ENCODE results near the gene RASGEF1C.
"Not testable (repeated sequence)": the region's sequence is repeated elsewhere in the genome, so short reads cannot be mapped to it uniquely, and the experiment has no call there.

RASGEF1C gene

DNA sequence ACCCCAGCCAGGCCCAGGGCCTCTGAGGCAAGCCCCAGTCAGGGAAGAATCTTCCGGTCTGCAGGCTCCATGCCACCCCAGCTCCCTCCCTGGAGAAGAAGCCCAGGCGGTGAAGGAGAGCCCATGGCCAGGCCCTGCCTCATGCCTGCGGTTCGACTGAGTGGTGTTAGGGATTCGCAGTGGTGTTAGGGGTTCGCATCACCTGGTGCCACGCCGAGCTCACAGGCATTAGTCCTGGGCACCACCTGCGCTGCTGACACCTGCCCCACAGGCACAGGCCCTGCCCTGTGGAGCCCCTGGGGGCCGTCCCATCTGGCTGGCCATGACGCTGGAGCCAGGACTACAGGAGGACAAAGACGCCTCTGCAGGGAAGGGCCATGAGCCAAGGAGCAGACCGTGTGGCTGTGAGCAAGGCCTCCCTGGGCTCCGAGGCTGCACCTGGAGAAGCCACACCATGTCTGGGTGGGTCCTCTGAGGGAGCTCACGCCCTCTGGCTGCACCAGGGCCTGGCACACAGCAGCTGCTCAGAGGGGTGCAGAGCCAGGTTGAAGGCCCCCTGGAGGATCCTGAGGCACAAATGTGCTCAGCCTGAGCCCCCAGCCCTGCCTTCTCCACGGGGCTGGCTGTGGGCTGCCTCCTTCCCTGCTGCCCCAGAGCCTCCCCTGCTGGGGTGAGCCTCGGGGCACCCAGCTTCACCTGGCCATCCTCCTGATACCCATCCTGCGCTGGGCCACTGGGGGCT lies 109.8 kb downstream of the RASGEF1C start:
- no peak for DNase-seq

DNA sequence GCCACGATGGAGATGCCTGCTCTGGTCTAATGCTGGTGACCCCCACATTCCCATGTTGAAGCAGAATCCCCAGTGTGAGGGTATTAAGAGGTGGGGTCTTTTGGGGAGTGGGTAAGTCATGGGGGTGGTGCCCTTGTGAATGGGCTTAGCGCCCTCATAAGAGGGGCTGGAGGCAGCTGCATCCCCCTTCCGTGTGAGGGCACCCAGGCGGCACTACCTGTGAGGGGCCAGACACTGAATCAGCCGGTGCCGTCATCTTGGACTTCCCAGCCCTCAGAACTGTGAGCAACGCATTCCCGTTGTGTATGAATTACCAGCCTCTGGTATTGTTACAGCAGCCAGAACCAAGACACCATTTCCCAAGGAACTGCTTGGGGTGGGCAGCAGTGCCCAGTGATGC lies 110.5 kb downstream of the RASGEF1C start:
- DNase-seq, result no peak

DNA sequence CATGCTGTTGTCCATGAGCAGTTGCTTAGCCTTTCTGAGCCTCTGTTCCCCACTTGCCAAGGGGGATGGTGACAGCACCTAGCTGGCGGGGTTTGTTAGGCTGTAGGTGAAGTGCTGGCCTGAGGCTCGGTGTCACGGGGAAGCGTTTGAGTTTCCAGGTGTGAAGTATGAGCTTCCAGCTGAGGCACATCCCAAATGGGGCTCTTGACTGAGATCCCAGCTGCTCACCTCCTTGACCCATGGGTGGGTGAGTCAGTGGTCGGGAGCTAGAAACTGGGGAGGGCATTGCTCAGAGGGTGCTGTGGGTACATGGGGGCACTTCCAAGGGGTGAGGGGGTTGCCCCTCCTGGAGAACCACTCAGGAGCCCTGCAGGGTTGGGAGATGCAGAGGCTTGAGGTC lies 111.1 kb downstream of the RASGEF1C start:
- DNase-seq, result no peak

DNA sequence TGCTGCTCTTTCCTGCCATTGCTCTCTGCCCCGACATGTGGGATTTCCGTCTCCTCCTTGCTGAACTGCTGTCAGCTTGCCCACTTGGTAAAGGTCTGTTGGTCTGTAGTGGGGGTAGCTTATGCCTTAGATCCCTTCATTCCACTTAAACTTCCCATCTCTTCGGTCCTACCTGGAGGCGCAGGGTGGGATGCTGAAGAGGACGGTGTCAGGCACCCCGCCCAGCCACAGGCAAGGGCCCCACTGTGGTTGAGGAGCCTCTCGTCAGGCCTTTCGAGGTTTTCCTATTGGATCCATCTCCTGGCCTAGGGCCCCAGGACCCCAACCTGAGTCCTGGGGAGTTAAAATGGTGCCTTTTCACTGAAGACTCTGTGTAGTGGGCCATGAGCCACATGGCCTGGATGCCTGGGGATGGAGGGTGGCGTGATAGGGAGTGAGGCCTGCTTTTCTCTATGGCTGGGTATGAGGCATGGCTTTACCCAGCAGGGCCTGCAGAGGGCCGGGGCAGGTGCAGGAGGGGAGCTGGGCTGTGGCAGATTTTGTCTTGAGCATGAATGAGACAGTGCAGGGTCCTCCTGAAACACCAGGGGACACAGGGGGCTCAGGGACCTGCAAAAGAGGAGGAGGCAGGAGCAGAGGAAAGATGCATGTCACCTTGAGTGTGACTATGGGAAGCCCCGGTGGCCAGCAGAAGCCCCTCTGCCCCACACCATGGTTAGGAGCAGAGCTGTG lies 111.7 kb downstream of the RASGEF1C start:
- DNase-seq, result no peak

DNA sequence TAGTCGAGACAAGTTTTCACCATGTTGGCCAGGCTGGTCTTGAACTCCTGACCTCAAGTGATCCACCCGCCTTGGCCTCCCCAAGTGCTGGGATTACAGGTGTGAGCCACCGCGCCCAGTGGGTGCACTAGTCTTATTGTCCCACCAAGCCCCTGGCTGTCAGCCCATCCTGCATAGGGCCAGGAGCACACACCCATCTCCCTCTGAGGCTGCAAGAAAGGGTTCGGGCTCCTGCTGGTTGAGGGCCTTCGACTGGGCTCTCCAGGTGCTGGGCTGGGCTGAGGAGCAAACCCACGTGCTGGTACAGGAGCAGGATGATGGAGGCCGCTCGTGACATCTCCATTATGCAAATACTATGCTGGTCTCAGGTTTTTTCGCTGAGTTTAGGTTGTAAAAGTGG lies 112.4 kb downstream of the RASGEF1C start:
- DNase-seq, result no peak

DNA sequence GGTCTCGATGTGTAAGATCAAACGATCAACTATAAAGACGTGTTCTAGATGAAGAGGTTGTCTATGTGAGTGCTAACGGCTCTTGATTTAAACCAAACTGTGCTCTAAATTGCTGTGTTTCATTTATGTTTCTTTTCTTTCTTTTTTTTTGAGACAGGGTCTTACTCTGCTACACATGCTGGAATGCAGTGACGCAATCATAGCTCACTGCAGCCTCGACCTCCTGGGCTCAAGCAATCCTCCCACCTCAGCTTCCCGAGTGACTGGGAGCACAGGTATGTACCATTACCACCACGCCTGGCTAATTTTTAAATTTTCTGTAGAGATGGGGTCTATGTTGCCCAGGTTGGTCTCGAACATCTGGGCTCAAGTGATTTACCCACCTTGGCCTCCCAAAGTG lies 113.5 kb downstream of the RASGEF1C start:
- DNase-seq, result no peak

DNA sequence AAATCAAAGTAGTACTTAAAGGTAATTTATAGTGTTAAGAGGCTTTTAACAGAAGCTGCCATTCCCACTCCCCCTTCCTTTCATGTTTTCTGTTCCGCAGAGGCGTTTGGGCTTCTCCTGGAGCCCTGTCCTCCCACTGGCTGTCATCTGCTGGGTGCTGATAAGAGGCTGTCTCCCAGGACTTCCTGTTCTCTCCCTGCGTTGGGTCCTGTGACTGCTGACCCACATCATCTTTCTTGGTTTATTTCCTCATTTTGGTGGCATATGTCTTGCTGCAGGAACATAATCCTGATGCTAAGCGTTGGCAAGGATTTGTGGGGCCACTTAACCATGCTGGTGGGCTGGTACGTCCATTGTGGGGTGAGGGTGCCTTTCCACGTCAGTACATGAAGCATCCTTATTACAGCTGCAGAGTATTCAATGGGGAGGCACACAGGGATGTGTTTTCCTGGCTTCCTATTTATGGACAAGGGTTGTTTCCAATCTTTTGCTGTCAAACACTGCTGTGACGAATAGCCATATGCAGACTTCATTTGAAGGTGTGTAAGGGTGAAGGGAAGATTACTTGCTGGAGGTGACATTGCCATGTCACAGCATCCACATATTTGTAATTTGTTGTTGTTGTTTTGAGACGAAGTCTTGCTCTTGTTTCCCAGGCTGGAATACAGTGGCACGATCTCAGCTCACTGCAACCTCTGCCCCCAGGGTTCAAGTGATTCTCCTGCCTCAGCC lies 115.2 kb downstream of the RASGEF1C start:
- no peak for DNase-seq

DNA sequence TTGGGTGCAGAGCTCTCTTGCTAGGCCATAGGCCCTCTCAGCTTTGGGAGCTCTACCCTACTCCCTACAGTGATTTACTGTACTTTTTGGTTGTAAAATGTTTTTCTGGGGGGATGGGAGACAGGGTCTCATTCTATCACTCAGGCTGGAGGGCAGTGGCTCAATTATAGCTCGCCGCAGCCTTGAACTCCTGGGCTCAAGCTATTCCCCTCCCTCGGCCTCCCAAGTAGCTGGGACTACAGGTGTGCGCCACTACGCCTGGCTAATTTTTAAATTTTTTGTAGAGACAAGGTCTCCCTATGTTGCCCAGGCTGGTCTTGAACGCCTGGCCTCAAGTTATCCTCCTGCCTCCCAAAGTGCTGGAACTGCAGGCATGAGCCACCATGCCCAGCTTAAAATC lies 115.8 kb downstream of the RASGEF1C start:
- DNase-seq, result no peak

DNA sequence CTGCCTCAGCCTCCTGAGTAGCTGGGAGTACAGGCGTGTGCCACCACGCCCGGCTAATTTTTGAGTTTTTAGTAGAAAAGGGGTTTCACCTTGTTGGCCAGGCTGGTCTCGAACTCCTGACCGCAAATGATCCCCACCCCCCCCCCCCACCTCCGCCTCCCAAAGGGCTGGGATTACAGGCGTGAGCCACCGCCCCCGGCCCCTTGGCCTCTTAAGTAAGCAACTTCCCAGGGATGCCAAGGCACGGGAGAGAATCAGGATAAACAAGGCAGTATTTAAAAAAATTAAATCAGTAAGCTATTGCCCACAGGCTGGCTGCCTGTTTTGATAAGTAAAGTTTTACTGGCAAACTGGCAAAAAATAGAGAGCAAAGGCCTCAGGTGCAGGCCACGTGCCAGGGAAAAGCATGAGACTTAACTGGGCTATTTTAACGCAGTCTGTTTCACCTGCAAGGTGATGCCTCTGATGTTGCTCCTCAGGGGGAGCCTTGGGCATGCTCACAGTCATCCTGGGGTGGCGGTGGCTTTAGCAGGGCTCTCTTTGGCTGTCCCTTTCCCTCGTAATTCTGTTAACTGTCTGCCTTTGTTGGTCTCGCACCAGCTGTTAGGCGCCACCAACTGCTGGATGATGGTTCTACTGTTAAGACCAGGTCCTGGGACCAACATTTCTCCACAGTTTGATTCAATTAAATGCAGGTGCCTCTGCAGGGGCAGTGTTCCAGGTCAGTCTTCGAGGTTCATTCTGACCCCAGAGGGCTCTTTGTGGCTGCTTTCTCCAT lies 118.1 kb downstream of the RASGEF1C start:
- peak; percentile 57 for DNase-seq

DNA sequence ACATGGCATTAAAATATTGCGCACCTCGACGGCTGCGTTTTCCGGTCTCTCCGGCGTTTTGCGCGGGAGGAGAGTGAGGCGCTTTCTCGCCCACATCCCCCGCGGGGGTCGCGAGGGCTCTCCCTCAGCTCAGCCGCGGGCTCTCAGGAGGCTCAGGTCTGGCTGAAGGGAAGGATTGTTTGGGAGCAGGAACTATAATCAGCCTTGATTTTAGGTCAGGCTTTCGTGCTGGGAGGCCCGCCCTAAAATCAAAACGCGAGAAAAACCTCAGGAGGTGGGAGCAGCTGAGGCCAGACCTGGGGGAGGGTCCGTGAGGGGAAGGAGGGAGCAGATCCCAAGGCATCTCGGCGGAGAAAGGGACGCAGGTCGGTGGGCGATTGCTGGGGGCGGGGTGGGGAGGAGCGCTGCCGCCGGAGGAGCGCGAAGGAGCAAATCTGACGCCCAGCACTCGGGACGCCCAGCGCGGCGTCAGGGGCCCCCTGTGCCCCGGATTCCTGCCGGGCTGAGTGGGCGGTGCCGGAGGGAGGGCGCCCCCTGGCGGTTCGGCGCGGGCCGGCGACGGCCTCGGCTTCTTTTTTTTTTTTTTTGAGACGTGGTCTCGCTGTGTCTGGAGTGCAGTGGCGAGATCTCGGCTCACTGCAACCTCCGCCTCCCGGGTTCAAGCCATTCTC lies 118.8 kb downstream of the RASGEF1C start:
- peak; percentile 21 for DNase-seq

DNA sequence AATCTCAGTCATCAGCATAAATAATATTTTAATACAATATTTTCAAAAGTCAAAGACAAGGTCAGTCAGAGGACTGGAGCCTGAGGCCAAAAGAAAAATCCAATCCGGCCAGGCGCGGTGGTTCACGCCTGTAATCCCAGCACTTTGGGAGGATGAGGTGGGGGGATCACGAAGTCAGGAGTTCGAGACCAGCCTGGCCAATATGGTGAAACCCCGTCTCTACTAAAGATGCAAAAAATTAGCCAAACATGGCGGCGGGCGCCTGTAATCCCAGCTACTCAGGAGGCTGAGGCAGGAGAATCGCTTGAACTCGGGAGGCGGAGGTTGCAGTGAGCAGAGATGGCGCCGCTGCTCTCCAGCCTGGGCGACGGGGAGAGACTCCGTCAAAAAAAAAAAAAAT lies 119.4 kb downstream of the RASGEF1C start:
- DNase-seq, result not testable (repeated sequence)

DNA sequence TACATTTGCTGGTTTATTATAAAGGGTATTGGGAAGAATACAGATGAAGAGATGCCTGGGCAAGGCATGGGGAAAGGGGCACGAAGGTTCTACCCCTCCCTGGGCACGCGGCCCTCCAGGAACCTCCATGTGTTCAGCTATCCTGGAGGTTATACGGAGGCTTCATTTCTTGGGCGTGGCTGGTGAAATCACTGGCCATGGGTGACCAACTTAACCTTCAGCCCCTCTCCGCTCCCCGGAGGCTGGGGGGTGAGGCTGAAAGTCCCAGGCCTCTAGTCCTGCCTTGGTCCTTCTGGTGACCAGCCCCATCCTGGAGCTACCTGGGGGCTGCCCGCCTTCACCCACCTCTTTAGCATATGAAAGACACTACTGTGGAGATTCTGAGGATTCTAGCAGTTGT lies 120.5 kb downstream of the RASGEF1C start:
- DNase-seq, result no peak

DNA sequence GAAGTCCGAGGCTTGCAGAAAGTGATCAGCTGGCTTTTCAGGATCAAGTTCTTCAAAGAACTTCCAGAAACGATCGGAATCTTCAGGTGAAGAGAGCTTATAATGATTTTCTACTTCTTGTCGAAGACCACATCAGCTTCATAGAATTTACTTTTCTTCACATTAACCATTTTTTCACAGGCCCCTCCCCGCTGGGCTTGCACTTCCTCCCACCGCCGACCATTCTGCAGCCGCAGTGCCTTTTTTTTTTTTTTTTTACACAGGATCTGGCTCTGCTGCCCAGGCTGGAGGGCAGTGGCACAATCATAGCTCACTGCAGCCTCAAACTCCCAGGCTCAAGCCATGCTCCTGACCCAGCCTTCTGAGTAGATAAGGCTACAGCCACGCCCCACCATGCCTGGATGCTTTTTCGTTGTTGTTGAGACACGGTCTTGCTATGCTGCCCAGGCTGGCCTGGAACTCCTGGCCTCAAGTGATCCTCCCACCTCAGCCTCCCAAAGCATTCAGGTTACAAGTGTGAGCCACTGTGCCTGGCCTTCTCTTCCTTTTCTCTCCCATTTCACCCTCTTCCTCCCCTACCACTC lies 122.1 kb downstream of the RASGEF1C start:
- DNase-seq, result no peak

DNA sequence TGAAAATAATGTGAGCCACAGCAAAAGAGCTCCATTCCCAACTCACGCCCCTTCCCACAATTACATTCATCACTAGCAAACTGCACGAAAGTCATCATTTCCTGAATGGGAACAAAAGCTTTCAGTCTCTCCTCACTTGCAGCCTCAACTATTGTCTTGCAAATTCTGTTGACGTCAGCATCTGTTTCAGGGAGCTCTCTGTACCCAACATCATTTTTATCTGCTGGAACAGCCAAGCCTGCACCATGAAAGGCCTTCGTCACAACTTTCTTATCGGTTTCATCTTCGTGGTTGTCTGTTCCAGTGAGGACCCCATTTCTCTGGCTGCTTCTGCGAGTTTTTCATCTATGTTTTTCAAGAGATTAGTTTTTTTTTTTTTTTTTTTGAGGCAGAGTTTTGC lies 123.2 kb downstream of the RASGEF1C start:
- no peak for DNase-seq

DNA sequence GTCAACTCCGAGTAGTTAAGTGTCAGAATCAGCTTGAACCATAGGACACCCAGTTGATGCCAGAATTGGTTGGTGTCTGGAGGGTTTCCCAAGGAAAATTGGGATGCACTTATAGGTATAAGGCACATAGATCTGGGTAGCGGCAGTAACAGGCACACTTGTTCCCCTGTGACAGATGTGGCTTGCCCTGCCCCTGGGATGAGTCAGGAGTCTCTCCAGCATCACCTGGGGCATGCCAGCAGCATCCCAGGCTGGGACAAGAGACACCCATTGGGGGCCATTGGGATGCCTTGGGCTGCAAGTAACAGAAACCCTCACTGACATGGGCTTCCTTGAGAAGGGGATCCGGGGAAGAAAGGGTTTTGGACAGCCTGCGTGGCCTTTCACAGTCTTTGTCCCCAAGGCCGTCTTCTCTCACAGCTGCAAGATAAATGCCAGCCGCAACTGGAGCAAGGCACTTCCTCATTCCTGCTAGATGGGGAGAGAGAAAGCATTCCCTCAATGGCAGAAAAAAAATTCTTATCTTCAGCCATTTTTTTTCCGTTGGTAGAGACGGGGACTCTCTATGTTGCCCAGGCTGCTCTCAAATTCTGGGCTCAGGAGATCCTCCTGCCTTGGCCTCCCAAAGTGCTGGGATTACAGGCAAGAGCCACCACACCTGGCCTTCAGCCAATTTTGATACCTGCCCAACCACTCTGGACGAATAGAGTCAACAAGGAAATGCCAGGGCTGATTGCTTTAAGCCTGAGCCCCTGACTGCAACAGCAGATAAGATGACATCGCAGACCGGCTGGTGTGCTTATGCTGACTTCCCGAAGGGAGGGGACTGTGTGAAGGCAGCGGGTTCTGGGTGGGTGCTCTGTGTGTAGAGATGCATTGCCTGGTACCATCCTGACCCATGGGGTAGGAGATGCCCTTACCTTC lies 124.1 kb downstream of the RASGEF1C start:
- peak; percentile 26 for DNase-seq

DNA sequence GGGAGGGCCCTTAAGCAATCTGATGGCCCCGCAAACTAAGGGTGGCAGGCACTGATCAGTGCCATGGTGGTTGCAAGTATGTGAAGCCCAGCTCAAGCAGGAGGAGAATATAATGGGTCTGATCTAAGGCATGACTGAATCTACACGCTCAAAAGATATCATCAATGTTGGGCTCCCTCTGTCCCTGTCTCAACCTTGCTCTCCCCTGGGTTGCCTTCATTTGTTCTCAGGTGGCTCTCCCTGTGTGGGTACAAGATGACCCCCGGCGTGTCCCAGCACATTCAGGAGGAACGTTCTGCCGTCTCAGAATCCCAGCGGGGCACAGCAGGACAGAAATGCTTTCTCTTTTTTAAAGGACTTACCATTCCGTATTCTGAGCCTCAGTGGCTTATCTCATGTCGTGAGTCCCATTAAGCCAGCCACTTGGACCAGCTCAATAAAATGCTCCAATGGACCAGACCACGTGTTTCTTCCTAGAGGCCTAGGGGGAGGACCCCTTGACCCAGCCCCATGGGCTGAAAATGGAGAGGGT lies 125.4 kb downstream of the RASGEF1C start:
- no peak for DNase-seq

DNA sequence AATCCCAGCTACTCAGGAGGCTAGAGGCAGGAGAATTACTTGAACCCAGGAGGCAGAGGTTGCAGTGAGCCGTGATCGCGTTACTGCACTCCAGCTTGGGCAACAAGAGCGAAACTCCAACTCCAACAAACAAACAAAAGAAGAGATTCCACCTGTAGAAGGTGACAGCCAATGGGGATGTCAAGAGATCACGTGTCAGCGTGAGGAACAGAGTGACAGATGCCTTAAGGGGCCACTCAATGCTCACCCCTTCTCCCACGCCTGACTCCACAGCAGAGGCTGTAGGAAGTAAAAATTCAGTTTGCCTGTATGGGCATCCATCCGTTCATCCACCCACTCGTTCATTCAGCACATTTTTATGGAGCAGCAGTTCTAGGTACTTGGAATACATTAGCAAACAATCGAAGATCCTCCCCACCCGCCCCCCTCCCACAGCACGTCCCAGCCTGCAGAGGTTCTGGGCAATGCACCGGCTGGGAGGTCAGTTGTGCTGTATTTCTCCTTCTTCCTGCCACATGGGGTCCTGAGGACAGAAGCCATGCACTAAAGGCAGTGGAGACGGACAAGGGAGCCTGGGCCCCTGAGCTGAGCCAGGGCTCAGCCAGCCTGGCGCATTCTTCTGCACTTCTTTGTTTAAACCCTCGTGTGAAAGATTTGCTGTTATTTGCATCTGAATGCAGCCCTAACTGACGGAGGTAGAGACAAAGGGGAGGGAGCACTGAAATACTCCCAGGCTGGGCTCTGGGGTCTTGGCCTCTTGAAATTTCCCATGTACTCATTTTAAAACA lies 126.2 kb downstream of the RASGEF1C start:
- no peak for DNase-seq

DNA sequence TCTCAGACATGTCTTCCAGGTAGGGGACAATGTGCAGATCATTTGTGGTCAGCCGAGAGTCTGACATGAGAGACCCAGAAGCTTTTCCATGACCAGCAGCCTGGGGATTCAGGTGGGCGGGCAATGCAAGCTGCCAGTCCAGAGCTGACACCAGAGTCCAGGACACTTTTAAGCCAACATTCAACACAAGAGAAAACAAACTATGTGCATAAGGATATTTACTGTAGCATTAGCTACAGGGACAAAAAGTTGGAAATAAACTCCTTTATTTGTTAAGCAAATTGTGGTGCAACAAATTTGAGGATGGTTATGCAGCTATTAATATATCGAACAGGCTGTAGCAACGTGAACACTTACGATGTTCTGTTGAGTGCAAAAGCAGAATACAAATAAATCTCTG lies 127.5 kb downstream of the RASGEF1C start:
- no peak for DNase-seq

DNA sequence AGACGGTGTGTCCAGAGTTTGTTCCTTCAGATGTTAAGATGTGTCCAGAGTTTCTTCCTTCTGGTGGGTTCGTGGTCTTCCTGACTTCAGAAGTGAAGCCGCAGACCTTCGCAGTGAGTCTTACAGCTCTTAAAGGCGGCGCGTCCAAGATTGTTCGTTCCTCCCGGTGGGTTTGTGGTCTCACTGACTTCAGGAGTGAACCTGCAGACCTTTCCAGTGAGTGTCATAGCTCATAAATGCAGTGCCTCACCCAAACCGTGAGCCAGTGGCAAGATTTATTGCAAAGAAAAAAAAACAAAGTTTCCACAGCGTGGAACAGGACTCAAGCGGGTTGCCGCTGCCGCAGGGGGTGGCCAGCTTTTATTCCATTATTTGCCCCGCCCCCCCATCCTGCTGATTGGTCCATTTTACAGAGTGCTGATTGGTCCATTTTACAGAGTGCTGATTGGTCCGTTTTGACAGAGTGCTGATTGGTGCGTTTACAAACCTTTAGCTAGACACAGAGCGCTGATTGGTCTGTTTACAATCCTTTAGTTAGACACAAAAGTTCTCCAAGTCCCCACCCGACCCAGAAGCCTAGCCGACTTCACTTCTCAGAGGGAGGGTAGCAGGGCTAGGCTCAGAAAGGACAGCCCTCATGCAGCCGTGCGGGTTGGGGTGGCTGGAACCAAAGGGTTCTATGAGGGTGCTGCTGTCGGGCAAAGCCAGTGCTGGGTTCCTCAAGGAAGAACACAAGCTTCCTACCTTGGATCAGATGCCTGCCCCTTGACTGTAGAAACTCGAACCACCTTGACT lies 128.3 kb downstream of the RASGEF1C start:
- no peak for DNase-seq
